Measurements from ENCODE around the gene ETFRF1.

- TF ChIP-seq YY1 (IDR thresholded peaks at IDR 0.05; ENCODE audit: insufficient read depth, insufficient read length) (no peak), ZNF274 (IDR thresholded peaks at IDR 0.05; ENCODE audit: low read depth, low read length) (no peak)
Observed at GRCh38 chr12:25186038-25186787, 8.8 kb upstream of the ETFRF1 start.

Measured in NT2/D1 (cell line).